ENCODE results near the gene HOXC5. TPM values are rescaled to one million over a fixed set of nuclear protein-coding genes. Genes with fewer than 3 reads are reported as not detected.
A peak's percentile ranks its signal among the peaks of the same experiment; 100 is the strongest.
"Not testable (repeated sequence)": the region's sequence is repeated elsewhere in the genome, so short reads cannot be mapped to it uniquely, and the experiment has no call there.

The HOXC5 gene
- total and polyA plus RNA-seq, 9 donors, result 0.54 to 1.6 (median 1.0) TPM

DNA sequence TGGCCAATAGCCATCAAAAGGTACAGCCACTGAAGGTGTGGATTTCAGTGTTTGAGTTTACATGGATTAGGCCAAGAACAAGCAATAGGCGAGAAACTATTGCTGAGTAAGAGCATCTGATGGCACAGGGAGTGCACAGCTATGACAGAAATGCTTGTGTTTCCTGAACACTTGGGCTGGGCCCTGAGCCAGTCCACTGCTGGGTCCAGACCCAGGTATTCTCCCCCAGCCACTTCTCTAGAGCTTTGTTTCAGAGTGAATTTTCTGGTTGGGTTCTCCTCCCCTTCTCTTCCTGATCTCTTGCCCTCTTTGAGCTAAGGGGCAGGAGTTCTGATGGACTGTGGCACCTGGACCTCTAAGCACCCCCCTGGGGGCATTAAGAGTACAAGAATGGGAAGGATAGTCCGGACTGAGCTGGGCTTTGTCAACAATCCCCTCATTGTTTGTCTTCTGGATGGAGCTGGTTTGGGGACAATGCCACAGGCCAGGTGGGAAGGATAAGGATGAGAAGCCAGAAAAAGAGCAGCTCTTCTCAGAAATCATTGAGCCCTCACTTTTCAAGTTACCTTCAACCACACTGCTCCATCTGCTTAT is 8.3 kb downstream of the HOXC5 start:
- H3K27me3 ChIP-seq (ENCODE audit: control insufficient read depth, insufficient read depth, low read length), result peaks cover 25% of the 10 kb centered on the region

DNA sequence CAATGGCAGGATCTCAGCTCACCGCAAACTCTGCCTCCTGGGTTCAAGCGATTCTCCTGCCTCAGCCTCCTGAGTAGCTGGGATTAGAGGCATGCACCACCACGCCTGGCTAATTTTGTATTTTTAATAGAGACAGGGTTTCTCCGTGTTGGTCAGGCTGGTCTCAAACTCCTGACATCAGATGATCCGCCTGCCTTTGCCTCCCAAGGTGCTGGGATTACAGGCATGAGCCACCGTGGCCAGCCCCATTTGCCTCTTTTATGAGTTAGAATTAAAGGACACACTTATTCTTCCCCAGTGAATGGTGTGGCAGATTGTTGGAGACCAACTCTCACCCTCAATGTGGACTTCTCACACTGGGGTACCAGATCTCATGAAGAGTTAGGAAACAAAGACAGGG is 9.2 kb downstream of the HOXC5 start:
- 93% methylated on average over 2 of the region's 6 CpGs for WGBS (ENCODE audit: insufficient coverage)
- not testable (repeated sequence) for H3K9me3 ChIP-seq (replicated peaks; ENCODE audit: control insufficient read depth, low read depth, low read length); H3K4me3 ChIP-seq (ENCODE audit: low read length); H3K27ac ChIP-seq (ENCODE audit: low read length); DNase-seq; H3K36me3 ChIP-seq (ENCODE audit: control insufficient read depth, insufficient read depth, low read length)
- Histone ChIP-seq H3K27me3 (ENCODE audit: control insufficient read depth, insufficient read depth, low read length) (peaks cover 26% of the 10 kb centered on the region), H3K4me1 (ENCODE audit: control insufficient read depth, insufficient read depth, low read length) (peaks cover 76% of the 10 kb centered on the region)

More for the DNA sequence above, 8.3 kb downstream of the HOXC5 start:
- Histone ChIP-seq H3K4me3 (ENCODE audit: low read length) (no peak overlapping the region), H3K4me1 (ENCODE audit: control insufficient read depth, insufficient read depth, low read length) (peaks cover 80% of the 10 kb centered on the region), H3K9me3 (replicated peaks; ENCODE audit: control insufficient read depth, low read depth, low read length) (no peaks in the 10 kb centered on the region), H3K27ac (ENCODE audit: low read length) (peak overlapping the region; percentile 96), H3K36me3 (ENCODE audit: control insufficient read depth, insufficient read depth, low read length) (no peaks in the 10 kb centered on the region)
- 33% methylated on average over 1 of the region's 2 CpGs for WGBS (ENCODE audit: insufficient coverage)
- no peak for DNase-seq

DNA sequence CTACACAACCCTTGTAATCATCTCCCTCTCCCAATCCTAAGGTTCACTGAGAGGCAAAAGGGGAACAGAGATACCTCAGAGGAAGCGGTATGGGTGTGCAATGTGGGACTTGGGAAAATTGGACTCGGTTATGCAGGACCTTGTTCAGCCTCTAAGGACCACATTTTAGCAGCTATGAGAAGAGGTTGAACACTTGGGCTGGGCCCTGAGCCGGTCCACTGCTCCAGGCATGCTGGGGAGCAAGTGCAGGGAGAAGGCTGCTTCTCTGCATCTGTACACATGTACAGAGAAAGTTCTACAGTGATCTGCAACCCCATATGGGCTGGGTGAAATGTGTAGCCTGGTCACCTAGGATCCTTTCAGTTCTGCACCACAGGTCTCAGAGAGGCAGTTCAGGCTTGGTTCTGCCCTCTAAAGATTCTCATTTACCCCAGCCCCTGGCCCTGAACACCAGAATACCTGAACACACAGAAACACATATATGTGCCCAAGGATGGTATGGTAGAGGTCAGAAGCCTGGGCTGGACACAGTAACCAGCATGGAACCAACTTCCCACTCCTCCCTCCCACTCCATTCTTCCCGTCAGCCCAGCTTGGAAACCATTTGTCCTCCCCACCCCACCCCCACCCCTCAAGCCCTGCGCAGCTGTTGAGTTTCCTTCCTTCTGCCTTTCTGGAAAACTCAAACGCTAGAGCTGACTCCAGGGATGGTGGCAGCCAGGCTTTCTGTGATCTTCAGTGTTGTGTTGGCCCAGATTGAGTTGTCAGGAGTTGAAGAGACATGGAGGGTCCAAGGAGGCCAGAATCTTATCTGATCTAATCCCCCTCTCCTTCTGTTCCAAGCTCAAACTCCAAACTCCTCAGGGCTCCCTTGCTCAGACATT is 10.4 kb downstream of the HOXC5 start:
- Histone ChIP-seq H3K4me3 (ENCODE audit: low read length) (no peak overlapping the region), H3K27me3 (ENCODE audit: control insufficient read depth, insufficient read depth, low read length) (peaks cover 30% of the 10 kb centered on the region), H3K36me3 (ENCODE audit: control insufficient read depth, insufficient read depth, low read length) (peaks cover 8% of the 10 kb centered on the region), H3K4me1 (ENCODE audit: control insufficient read depth, insufficient read depth, low read length) (peaks cover 66% of the 10 kb centered on the region), H3K27ac (ENCODE audit: low read length) (peak overlapping the region; percentile 95), H3K9me3 (replicated peaks; ENCODE audit: control insufficient read depth, low read depth, low read length) (no peaks in the 10 kb centered on the region)
- peak; percentile 92 for DNase-seq
- 0% methylated on average over 2 of the region's 6 CpGs for WGBS (ENCODE audit: insufficient coverage)

DNA sequence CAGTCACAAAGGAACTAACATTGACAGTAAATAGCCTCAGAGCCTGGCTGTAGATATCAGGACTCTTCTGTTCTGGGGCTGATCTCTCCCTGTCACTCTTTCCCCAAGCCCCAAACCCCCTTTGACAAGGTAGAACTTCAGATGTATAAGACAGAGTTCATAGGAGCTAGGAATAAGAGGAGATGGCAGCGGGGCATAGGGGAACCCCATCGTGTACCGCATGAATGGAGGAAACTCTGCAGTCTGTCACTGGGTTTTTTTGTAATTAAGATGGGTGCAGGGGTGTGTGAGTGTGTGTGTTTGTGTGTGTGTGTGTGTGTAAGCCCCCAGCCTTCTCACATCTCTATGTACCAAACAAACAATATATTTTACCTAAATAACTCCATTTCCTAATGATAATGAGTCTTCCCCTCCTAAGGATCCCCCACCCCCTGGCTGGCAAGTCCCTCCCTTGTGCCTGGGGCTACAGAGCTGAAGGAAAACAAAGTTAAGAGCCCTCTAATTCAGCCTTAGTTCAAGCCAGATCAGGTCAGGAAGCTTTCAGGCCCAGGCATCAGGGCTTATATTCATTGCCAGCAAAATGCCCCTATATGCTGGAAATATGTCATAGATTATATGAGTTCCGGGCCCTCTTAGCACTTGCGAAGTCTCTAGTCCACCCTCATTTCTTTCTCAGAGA is 11.7 kb downstream of the HOXC5 start:
- no peak for DNase-seq
- no peaks in the 10 kb centered on the region for H3K9me3 ChIP-seq (replicated peaks; ENCODE audit: control insufficient read depth, low read depth, low read length)
- WGBS (ENCODE audit: insufficient coverage), result no CpG with 5 or more reads among the region's 5 CpGs
- H3K36me3 ChIP-seq (ENCODE audit: control insufficient read depth, insufficient read depth, low read length), result peaks cover 10% of the 10 kb centered on the region
- H3K4me1 ChIP-seq (ENCODE audit: control insufficient read depth, insufficient read depth, low read length), result peaks cover 52% of the 10 kb centered on the region
- H3K27ac ChIP-seq (ENCODE audit: low read length), result peak overlapping the region; percentile 95
- H3K4me3 ChIP-seq (ENCODE audit: low read length), result no peak overlapping the region
- H3K27me3 ChIP-seq (ENCODE audit: control insufficient read depth, insufficient read depth, low read length), result peaks cover 24% of the 10 kb centered on the region

DNA sequence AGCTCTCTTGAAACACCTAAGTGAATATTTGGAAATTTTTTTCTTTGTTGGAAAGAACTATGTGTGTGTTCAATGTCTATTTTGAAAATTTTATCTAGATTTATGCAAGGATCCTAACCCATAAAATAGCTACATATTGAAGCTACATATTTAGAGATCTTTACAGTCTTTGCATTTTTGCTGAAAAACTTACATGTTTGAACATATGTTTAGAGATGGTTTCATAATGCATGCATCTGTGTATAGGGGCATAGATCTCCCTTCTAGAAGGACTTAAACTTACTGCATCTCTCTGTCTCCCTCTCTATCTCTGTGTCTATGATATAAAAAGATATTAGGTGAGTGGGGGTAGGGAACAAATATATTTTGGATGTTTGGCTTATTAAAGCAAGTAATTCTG is 12.6 kb downstream of the HOXC5 start:
- Histone ChIP-seq H3K4me3 (ENCODE audit: low read length) (no peak overlapping the region), H3K27ac (ENCODE audit: low read length) (no peak overlapping the region), H3K9me3 (replicated peaks; ENCODE audit: control insufficient read depth, low read depth, low read length) (no peaks in the 10 kb centered on the region), H3K36me3 (ENCODE audit: control insufficient read depth, insufficient read depth, low read length) (peaks cover 10% of the 10 kb centered on the region), H3K4me1 (ENCODE audit: control insufficient read depth, insufficient read depth, low read length) (peaks cover 44% of the 10 kb centered on the region), H3K27me3 (ENCODE audit: control insufficient read depth, insufficient read depth, low read length) (peaks cover 22% of the 10 kb centered on the region)
- DNase-seq, result no peak

DNA sequence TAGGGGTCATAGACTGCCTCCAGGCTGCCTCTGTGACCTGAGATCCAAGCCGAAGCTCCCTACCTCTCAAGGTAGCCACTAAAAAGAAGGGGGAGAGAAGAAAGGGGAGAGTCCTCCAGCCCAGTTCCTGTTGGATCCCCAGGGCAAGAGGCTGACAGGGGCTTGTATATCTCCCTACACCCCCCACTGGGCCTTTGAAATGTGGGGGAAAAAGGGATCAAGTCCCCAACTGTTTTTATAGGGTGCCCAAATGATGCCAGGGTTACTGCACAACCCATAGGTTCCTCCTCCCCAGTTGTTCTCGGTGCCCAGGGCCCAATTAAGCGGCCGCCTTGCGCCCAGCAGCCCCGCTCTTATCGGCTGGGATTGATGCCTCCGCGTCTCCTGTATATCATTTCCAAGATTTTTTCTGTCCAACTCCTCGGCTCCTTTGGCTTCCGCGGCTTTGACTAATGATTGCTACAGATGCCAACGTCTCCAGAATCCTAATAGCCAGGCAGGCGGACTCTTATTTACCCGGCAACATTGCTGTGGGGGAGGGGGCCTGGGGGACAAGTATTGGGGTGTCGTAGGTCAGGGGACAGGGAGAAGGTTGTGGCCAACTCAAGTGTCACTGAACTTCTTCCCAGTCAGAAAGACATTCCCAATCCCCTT is 13.1 kb downstream of the HOXC5 start:
- Histone ChIP-seq H3K4me3 (ENCODE audit: low read length) (no peak overlapping the region), H3K9me3 (replicated peaks; ENCODE audit: control insufficient read depth, low read depth, low read length) (no peaks in the 10 kb centered on the region), H3K36me3 (ENCODE audit: control insufficient read depth, insufficient read depth, low read length) (peaks cover 10% of the 10 kb centered on the region), H3K27ac (ENCODE audit: low read length) (no peak overlapping the region), H3K27me3 (ENCODE audit: control insufficient read depth, insufficient read depth, low read length) (peaks cover 25% of the 10 kb centered on the region), H3K4me1 (ENCODE audit: control insufficient read depth, insufficient read depth, low read length) (peaks cover 39% of the 10 kb centered on the region)
- no peak for DNase-seq
- WGBS (ENCODE audit: insufficient coverage), result 83% methylated on average over 8 of the region's 16 CpGs

DNA sequence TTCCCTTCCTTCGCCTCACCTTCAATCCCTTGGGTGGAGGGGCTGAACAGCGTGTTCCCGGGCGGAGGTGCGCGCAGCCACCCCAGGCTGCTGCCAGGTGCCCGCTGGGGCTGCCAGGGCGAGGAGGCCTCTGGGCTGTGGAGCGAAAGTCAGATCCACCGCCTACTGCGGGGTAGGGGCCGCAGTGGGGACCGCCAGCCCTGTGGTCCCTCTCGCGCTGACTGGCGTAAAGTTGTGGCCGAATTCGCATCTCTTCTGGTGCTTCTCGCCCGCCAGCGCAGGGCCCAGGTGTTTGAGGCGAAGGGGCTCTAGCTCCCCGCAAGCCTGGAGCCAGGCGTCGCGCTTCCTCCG is 13.9 kb downstream of the HOXC5 start:
- H3K4me3 ChIP-seq (ENCODE audit: low read length), result no peak overlapping the region
- peaks cover 32% of the 10 kb centered on the region for H3K27me3 ChIP-seq (ENCODE audit: control insufficient read depth, insufficient read depth, low read length)
- peaks cover 10% of the 10 kb centered on the region for H3K36me3 ChIP-seq (ENCODE audit: control insufficient read depth, insufficient read depth, low read length)
- no peaks in the 10 kb centered on the region for H3K9me3 ChIP-seq (replicated peaks; ENCODE audit: control insufficient read depth, low read depth, low read length)
- peaks cover 41% of the 10 kb centered on the region for H3K4me1 ChIP-seq (ENCODE audit: control insufficient read depth, insufficient read depth, low read length)
- H3K27ac ChIP-seq (ENCODE audit: low read length), result no peak overlapping the region
- no peak for DNase-seq
- WGBS (ENCODE audit: insufficient coverage), result 49% methylated on average over 21 of the region's 27 CpGs

DNA sequence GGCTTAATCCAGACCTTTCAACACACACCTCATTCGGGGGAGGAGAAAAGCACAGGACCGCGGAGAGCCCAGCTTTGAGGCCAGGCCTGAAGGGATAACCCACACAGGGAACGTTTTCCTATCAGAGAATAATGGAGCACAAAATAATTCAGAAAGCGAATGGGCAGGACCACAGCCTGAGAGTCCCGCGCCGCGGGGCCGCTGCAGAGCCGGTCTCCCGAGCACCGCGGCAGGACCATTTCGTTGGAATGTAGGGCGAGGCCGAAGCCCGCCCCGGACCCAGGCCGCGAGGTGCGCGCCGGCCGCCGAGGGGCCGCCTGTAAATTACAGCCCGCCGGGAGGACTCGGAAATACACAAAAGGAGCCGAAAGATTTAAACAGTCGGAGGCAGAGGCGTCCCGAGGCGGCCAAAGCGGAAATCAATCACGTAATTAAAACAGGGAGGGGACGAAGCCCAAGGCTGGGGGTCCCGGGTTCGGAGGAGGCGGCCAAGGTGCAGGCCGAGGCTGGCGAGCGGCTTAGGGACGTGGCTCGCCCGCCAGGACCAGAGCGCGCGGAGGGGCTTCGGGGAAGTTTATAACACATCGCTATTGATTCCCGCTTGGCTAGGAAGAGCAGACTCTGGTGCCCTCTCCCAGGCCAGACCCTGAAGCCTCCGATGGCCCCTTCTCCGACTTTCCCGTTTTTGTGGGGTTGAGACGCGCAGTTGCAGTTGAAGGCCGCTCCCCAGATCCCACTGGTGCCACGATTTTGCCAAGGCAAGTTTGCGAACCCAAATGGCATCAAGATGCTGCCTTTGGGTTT is 14.5 kb downstream of the HOXC5 start:
- Histone ChIP-seq H3K27ac (ENCODE audit: low read length) (no peak overlapping the region), H3K36me3 (ENCODE audit: control insufficient read depth, insufficient read depth, low read length) (peaks cover 10% of the 10 kb centered on the region), H3K4me3 (ENCODE audit: low read length) (no peak overlapping the region), H3K4me1 (ENCODE audit: control insufficient read depth, insufficient read depth, low read length) (peaks cover 45% of the 10 kb centered on the region), H3K27me3 (ENCODE audit: control insufficient read depth, insufficient read depth, low read length) (peaks cover 36% of the 10 kb centered on the region), H3K9me3 (replicated peaks; ENCODE audit: control insufficient read depth, low read depth, low read length) (no peaks in the 10 kb centered on the region)
- DNase-seq, result no peak
- WGBS (ENCODE audit: insufficient coverage), result 58% methylated on average over 58 of the region's 61 CpGs

DNA sequence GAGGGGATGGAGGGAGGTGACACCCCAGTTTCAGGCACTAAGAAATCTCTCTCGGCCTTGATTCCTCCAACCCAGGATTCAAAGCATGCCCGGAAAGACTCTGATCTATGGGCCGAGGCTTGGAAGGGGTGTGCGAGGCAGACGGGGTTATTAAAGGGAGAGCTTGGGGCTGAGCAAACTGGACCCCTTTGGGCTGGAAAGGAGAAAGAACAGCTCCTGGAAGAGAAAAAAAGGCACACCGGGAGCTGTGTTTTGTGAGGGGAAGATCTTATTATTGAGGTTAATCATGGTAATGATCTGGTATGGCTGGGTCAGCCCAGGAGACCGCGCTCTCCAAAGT is 15.1 kb downstream of the HOXC5 start:
- no peak for DNase-seq
- Histone ChIP-seq H3K4me3 (ENCODE audit: low read length) (no peak overlapping the region), H3K36me3 (ENCODE audit: control insufficient read depth, insufficient read depth, low read length) (peaks cover 10% of the 10 kb centered on the region), H3K27me3 (ENCODE audit: control insufficient read depth, insufficient read depth, low read length) (peaks cover 42% of the 10 kb centered on the region), H3K9me3 (replicated peaks; ENCODE audit: control insufficient read depth, low read depth, low read length) (no peaks in the 10 kb centered on the region), H3K27ac (ENCODE audit: low read length) (no peak overlapping the region), H3K4me1 (ENCODE audit: control insufficient read depth, insufficient read depth, low read length) (peaks cover 45% of the 10 kb centered on the region)
- WGBS (ENCODE audit: insufficient coverage), result 89% methylated on average over 4 of the region's 8 CpGs
